GM19035 (cell line): ENCODE measurements around the gene CELA2B.
"Not testable (repeated sequence)": the region's sequence is repeated elsewhere in the genome, so short reads cannot be mapped to it uniquely, and the experiment has no call there.

ENCODE experiments used
- ATAC-seq: cut with Tn5 transposase; IDR thresholded peaks from one replicate; pipeline ENCODE4 v1.9.1; 2021; ENCODE audit not compliant: unreplicated experiment

CELA2B gene

GRCh38 chr1:15492596-15492995 lies 16.7 kb downstream of the CELA2B start:
- no peak for ATAC-seq

- no peak for ATAC-seq
Observed at GRCh38 chr1:15493869-15494390, 18.0 kb downstream of the CELA2B start.

GRCh38 chr1:15500184-15501178 lies 24.6 kb downstream of the CELA2B start:
- ATAC-seq: no peak

GRCh38 chr1:15501208-15502032 lies 25.5 kb downstream of the CELA2B start:
- ATAC-seq: no peak

- ATAC-seq: no peak
Observed at GRCh38 chr1:15504436-15504835, 28.5 kb downstream of the CELA2B start.

- ATAC-seq: no peak
Observed at GRCh38 chr1:15506831-15507230, 30.9 kb downstream of the CELA2B start.

- no peak for ATAC-seq
Observed at GRCh38 chr1:15507278-15507677, 31.4 kb downstream of the CELA2B start.

GRCh38 chr1:15508700-15509487 lies 33.0 kb downstream of the CELA2B start:
- ATAC-seq: no peak

GRCh38 chr1:15509586-15509985 lies 33.7 kb downstream of the CELA2B start:
- no peak for ATAC-seq

- no peak for ATAC-seq
Observed at GRCh38 chr1:15510611-15511405, 34.9 kb downstream of the CELA2B start.

GRCh38 chr1:15513192-15513591 lies 37.3 kb downstream of the CELA2B start:
- no peak for ATAC-seq

- ATAC-seq: no peak
Observed at GRCh38 chr1:15513919-15514318, 38.0 kb downstream of the CELA2B start.

- ATAC-seq: not testable (repeated sequence)
Observed at GRCh38 chr1:15514557-15514956, 38.7 kb downstream of the CELA2B start.

- no peak for ATAC-seq
Observed at GRCh38 chr1:15515022-15515663, 39.2 kb downstream of the CELA2B start.

- no peak for ATAC-seq
Observed at GRCh38 chr1:15519625-15520024, 43.7 kb downstream of the CELA2B start.

GRCh38 chr1:15521206-15521906 lies 45.5 kb downstream of the CELA2B start:
- ATAC-seq: not testable (repeated sequence)

- ATAC-seq: no peak
Observed at GRCh38 chr1:15522551-15522950, 46.6 kb downstream of the CELA2B start.

GRCh38 chr1:15523104-15524020 lies 47.5 kb downstream of the CELA2B start:
- no peak for ATAC-seq
